Liver (tissue), 9 donors: ENCODE results near the gene GALNT9. TPM values are rescaled to one million over a fixed set of nuclear protein-coding genes. Genes with fewer than 3 reads are reported as not detected.
"Not testable (repeated sequence)": the region's sequence is repeated elsewhere in the genome, so short reads cannot be mapped to it uniquely, and the experiment has no call there.

Experiments
- DNase-seq: peaks from one replicate; pipeline ENCODE4 v3.0.0-alpha.2; 2017; ENCODE audit warnings: low spot score
- H3K27ac ChIP-seq, 2 donors: one replicate each; pipeline ENCODE4 v1.7.0; 2013; ENCODE audit warnings: inconsistent platforms in 2 of 2, low read length in 2 of 2, control low read depth in 1 of 2, low read depth in 1 of 2, mild to moderate bottlenecking in 1 of 2
- H3K27me3 ChIP-seq, 4 donors: one replicate each; pipeline versions ENCODE4 v1.6.1 to v1.7.0; 2013; ENCODE audit warnings: low read length in 3 of 4, inconsistent platforms in 1 of 4, mild to moderate bottlenecking in 1 of 4, moderate library complexity in 1 of 4; ENCODE audit not compliant: control insufficient read depth in 4 of 4, insufficient read depth in 4 of 4
- H3K36me3 ChIP-seq, 4 donors: one replicate each; pipeline versions ENCODE4 v1.6.1 to v1.7.0; 2013; ENCODE audit warnings: low read length in 3 of 4, mild to moderate bottlenecking in 3 of 4, low read depth in 1 of 4, moderate library complexity in 1 of 4; ENCODE audit not compliant: control insufficient read depth in 4 of 4, insufficient read depth in 3 of 4
- H3K4me1 ChIP-seq, 4 donors: one replicate each; pipeline versions ENCODE4 v1.6.1 to v1.7.0; 2013; ENCODE audit warnings: low read length in 3 of 4, mild to moderate bottlenecking in 3 of 4, moderate library complexity in 1 of 4; ENCODE audit not compliant: control insufficient read depth in 4 of 4, insufficient read depth in 4 of 4
- H3K4me3 ChIP-seq, 3 donors: one replicate each; pipeline versions ENCODE4 v1.6.1 to v1.7.0; 2013; ENCODE audit warnings: low read length in 3 of 3, control low read depth in 1 of 3, low read depth in 1 of 3, mild to moderate bottlenecking in 1 of 3
- H3K9ac ChIP-seq, 2 donors: one replicate each; pipeline ENCODE4 v1.7.0; 2013; ENCODE audit warnings: low read length in 2 of 2, mild to moderate bottlenecking in 2 of 2, moderate library complexity in 2 of 2, control low read depth in 1 of 2, low read depth in 1 of 2
- H3K9me3 ChIP-seq, 4 donors: one replicate each; pipeline versions ENCODE4 v1.6.1 to v1.7.0; 2013; ENCODE audit warnings: low read length in 3 of 4; ENCODE audit not compliant: control insufficient read depth in 4 of 4
- ATF3 ChIP-seq: IDR thresholded peaks from 2 replicates; pipeline ENCODE4 v1.6.1; 2016; ENCODE audit warnings: antibody characterized with exemption
- CTCF ChIP-seq: fragments of 150-350 bp; IDR thresholded peaks from 2 replicates; pipeline ENCODE4 v1.5.1; 2017; ENCODE audit warnings: improper control_type of control experiment, low read depth, low read length; ENCODE audit not compliant: missing input control
- EGR1 ChIP-seq, 2 donors: IDR thresholded peaks; 2 replicates each; pipeline ENCODE4 v1.6.1; 2016 to 2018; ENCODE audit warnings: antibody characterized with exemption in 2 of 2, low read depth in 2 of 2
- FOXA2 ChIP-seq: IDR thresholded peaks from 2 replicates; pipeline ENCODE4 v1.6.1; 2016; ENCODE audit warnings: antibody characterized with exemption
- MAX ChIP-seq: IDR thresholded peaks from 2 replicates; pipeline ENCODE4 v1.6.1; 2016; ENCODE audit warnings: antibody characterized with exemption
- NR2F2 ChIP-seq: IDR thresholded peaks from 2 replicates; pipeline ENCODE4 v1.6.1; 2016; ENCODE audit warnings: antibody characterized with exemption
- REST ChIP-seq: IDR thresholded peaks from 2 replicates; pipeline ENCODE4 v1.6.1; 2016; ENCODE audit warnings: antibody characterized with exemption, mild to moderate bottlenecking
- WGBS: extraction: QIAGEN DNeasy Blood & Tissue Kit; methylation state at CpG from one replicate; pipeline ENCODE4 v1.1.7; 2013; 5-methylcytosine and 5-hydroxymethylcytosine counted together
- polyA plus RNA-seq, 2 donors: library from polyadenylated mRNA; stranded (reverse) in 1 of 2; unstranded in 1 of 2; fragments of 200-250 nt in 1 of 2; fragments of >200 nt in 1 of 2; fragmentation: Nextera tagmentation in 1 of 2; extraction: Ambion mirVana in 1 of 2; gene quantifications; one replicate each; pipeline versions ENCODE4 v1.2.1 to v1.2.3, GENCODE V29; 2013 to 2015
- total RNA-seq, 2 donors: library from RNA; depleted of rRNA; stranded (reverse); fragments of >200 nt; gene quantifications; one replicate each; pipeline ENCODE4 v1.2.3, GENCODE V29; 2014
- donor health status: healthy.
- donor health status: healthy.
- donor health status: healthy.
- donor health status: healthy.
- donor health status: healthy.

Gene GALNT9
- total and polyA plus RNA-seq, 4 donors, result 0.05 to 0.25 (median 0.09) TPM; not detected in 1

GRCh38 chr12:132359971-132360370 lies 30.6 kb upstream of the GALNT9 start:
- DNase-seq, result no peak
- no peaks in the 10 kb centered on the region for H3K36me3 ChIP-seq
- no peak overlapping the region for H3K27ac ChIP-seq
- 80% methylated on average over 16 of the region's 16 CpGs for WGBS
- H3K9ac ChIP-seq, result no peak overlapping the region
- no peaks in the 10 kb centered on the region for H3K27me3 ChIP-seq
- TF ChIP-seq EGR1 (IDR thresholded peaks at IDR 0.05; ENCODE audit: low read depth in 2 of 2), result no peak
- no peaks in the 10 kb centered on the region for H3K4me1 ChIP-seq
- H3K9me3 ChIP-seq, result peaks cover 0 to 2% (median 0%) of the 10 kb centered on the region in 4 donors
- H3K4me3 ChIP-seq, result no peak overlapping the region

GRCh38 chr12:132359551-132359950 lies 30.2 kb upstream of the GALNT9 start:
- no peaks in the 10 kb centered on the region for H3K4me1 ChIP-seq
- peaks cover 0 to 2% (median 0%) of the 10 kb centered on the region in 4 donors for H3K9me3 ChIP-seq
- DNase-seq, result no peak
- no peak overlapping the region for H3K27ac ChIP-seq
- no peak overlapping the region for H3K9ac ChIP-seq
- 87% methylated on average over 14 of the region's 14 CpGs for WGBS
- H3K27me3 ChIP-seq, result no peaks in the 10 kb centered on the region
- TF ChIP-seq EGR1 (IDR thresholded peaks at IDR 0.05; ENCODE audit: low read depth in 2 of 2) (no peak), CTCF (no peak), MAX (no peak), FOXA2 (no peak), ATF3 (no peak), REST (no peak), NR2F2 (no peak)
- no peaks in the 10 kb centered on the region for H3K36me3 ChIP-seq
- no peak overlapping the region for H3K4me3 ChIP-seq

GRCh38 chr12:132358241-132359225 lies 29.1 kb upstream of the GALNT9 start:
- 84% methylated on average over 51 of the region's 57 CpGs for WGBS
- not testable (repeated sequence) for H3K9ac ChIP-seq, H3K9me3 ChIP-seq, H3K4me3 ChIP-seq, H3K27me3 ChIP-seq, DNase-seq, H3K36me3 ChIP-seq, H3K4me1 ChIP-seq, H3K27ac ChIP-seq
